ENCODE data around the gene TBXA2R. TPM values are rescaled to one million over a fixed set of nuclear protein-coding genes. Genes with fewer than 3 reads are reported as not detected.

The TBXA2R gene
- total RNA-seq, 1 donor from 2014 or later: 1.9 TPM

- intact Hi-C loops (cut with DNase I): no loop called here
These were observed 60.6 kb downstream of the TBXA2R start for GRCh38 chr19:3546119-3546518.

GRCh38 chr19:3545669-3546034 is 61.0 kb downstream of the TBXA2R start:
- intact Hi-C loops (cut with DNase I): loop anchor here (1.0 kb wide), 1 partner anchor 75 kb away; no protein-coding TSS in a partner anchor
- DNase-seq (ENCODE audit: low spot score): no peak

More at GRCh38 chr19:3546119-3546518, 60.6 kb downstream of the TBXA2R start:
- no peak for DNase-seq (ENCODE audit: low spot score)

GRCh38 chr19:3544742-3545668 is 61.7 kb downstream of the TBXA2R start:
- DNase-seq (ENCODE audit: low spot score): peak; percentile 90
- intact Hi-C loops (cut with DNase I): loop anchor here (1.0 kb wide), 1 partner anchor 75 kb away; no protein-coding TSS in a partner anchor

Other genes starting within 250 kb of the TBXA2R start
- 178 TPM for gene NFIC, start 240.3 kb downstream of the TBXA2R start, total RNA-seq
- not detected for gene SMIM24, start 126.3 kb downstream of the TBXA2R start, total RNA-seq
- gene SMIM44, start 123.4 kb downstream of the TBXA2R start, total RNA-seq: not detected
- gene DOHH, start 106.2 kb downstream of the TBXA2R start, total RNA-seq: 11.1 TPM
- 23.8 TPM for gene FZR1, start 100.6 kb downstream of the TBXA2R start, total RNA-seq
- gene TEKTIP1, start 67.7 kb downstream of the TBXA2R start, total RNA-seq: 1.7 TPM
- 25.4 TPM for gene MFSD12, start 49.3 kb downstream of the TBXA2R start, total RNA-seq
- gene HMG20B, start 33.9 kb downstream of the TBXA2R start, total RNA-seq: 32.6 TPM
- gene GIPC3, start 21.4 kb downstream of the TBXA2R start, total RNA-seq: 1.3 TPM
- 10.7 TPM for gene CACTIN, start 19.9 kb upstream of the TBXA2R start, total RNA-seq
- 38.2 TPM for gene PIP5K1C, start 93.6 kb upstream of the TBXA2R start, total RNA-seq
- not detected for gene TJP3, start 101.5 kb upstream of the TBXA2R start, total RNA-seq
- 12.5 TPM for gene APBA3, start 154.8 kb upstream of the TBXA2R start, total RNA-seq
- 81.4 TPM for gene MRPL54, start 155.8 kb upstream of the TBXA2R start, total RNA-seq
- gene RAX2, start 165.4 kb upstream of the TBXA2R start, total RNA-seq: not detected
- gene MATK, start 179.5 kb upstream of the TBXA2R start, total RNA-seq: 0.38 TPM

All from cardiac septum (tissue), 1 donor.